Measurements from ENCODE around the gene ZNF469. TPM values are rescaled to one million over a fixed set of nuclear protein-coding genes. Genes with fewer than 3 reads are reported as not detected.

The ZNF469 gene
- 2.8 and 3.2 TPM in 2 replicates for total RNA-seq

GRCh38 chr16:88382491-88383400 is at the start of gene ZNF469:
Gene ZNF469, plus strand, starts transcription at chr16:88382959. Its CDS starts 44,512 bp downstream, at chr16:88427471.

Other genes with a start within 250 kb of the ZNF469 start
- 0.59 and 0.84 TPM in 2 replicates for gene ZFPM1, start 70.3 kb downstream of the ZNF469 start, total RNA-seq
- gene ZC3H18, start 187.4 kb downstream of the ZNF469 start, total RNA-seq, result 14.0 and 16.5 TPM in 2 replicates